ENCODE data around the gene ZFP36L2. TPM values are rescaled to one million over a fixed set of nuclear protein-coding genes. Genes with fewer than 3 reads are reported as not detected.

ZFP36L2 gene
- total and polyA plus RNA-seq, 10 donors, result 72.4 to 223 (median 119) TPM

DNA sequence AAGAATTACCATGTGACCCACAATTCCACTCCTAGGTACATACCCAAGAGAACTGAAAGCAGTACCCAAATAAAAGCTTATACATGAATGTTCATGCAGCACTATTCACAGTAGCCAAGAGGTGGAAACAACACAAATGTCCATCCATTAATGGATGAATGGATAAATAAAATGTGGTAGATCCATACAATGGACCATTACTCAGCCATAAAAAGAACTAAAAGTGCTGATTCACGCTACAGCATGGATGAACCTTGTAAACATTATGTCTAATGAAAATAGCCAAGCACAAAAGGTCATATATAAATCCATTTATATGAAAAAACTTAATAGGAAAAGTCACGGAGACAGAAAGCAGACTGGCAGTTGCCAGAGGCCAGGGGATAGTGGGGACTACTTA, 23.6 kb upstream of the ZFP36L2 start:
- Histone ChIP-seq H3K36me3 (peaks cover 0 to 18% (median 0%) of the 10 kb centered on the region in 6 donors), H3K4me3 (no peak overlapping the region), H3K9me3 (no peaks in the 10 kb centered on the region), H3K4me1 (peaks cover 0 to 1% (median 0%) of the 10 kb centered on the region in 6 donors), H3K27me3 (replicated peaks in 1 of 7) (no peaks in the 10 kb centered on the region), H3K27ac (no peak overlapping the region)
- no peak for DNase-seq
- WGBS, 5 donors, result 95 to 99% (median 97%) methylated on average over 2 of the region's 2 CpGs
- TF ChIP-seq POLR2A (IDR thresholded peaks at IDR 0.05) (no peak), POLR2AphosphoS5 (IDR thresholded peaks at IDR 0.05) (no peak)
- TF ChIP-seq, protein P1, sequence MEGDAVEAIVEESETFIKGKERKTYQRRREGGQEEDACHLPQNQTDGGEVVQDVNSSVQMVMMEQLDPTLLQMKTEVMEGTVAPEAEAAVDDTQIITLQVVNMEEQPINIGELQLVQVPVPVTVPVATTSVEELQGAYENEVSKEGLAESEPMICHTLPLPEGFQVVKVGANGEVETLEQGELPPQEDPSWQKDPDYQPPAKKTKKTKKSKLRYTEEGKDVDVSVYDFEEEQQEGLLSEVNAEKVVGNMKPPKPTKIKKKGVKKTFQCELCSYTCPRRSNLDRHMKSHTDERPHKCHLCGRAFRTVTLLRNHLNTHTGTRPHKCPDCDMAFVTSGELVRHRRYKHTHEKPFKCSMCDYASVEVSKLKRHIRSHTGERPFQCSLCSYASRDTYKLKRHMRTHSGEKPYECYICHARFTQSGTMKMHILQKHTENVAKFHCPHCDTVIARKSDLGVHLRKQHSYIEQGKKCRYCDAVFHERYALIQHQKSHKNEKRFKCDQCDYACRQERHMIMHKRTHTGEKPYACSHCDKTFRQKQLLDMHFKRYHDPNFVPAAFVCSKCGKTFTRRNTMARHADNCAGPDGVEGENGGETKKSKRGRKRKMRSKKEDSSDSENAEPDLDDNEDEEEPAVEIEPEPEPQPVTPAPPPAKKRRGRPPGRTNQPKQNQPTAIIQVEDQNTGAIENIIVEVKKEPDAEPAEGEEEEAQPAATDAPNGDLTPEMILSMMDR (IDR thresholded peaks at IDR 0.05 in 8 of 11, conservative IDR thresholded peaks at IDR 0.05 in 3 of 11), result no peak
- intact Hi-C loops (cut with DNase I; ENCODE audit: low total_unique reads), result no loop called here

DNA sequence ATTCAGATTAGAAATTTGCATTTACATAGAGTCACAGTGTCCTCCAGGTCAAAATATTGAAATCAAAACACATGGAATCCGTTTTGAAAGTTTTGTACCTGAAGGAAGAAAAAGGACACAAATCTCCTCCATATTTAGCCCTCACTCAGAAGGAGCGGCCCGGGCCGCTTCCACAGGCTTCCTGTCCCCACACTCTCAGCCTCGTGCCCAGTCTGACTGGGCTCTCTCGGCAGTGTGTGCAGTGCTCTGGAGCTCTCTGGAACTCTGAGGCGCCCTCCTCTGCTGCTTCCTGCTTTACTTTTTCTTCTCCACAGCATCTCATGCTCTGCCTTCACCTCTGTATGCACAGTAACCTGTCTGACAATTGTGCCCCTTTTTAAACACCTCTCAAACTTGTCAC, 22.2 kb upstream of the ZFP36L2 start:
- Histone ChIP-seq H3K4me1 (no peaks in the 10 kb centered on the region), H3K36me3 (peaks cover 0 to 18% (median 4%) of the 10 kb centered on the region in 6 donors), H3K9me3 (no peaks in the 10 kb centered on the region), H3K4me3 (no peak overlapping the region), H3K27me3 (replicated peaks in 1 of 7) (no peaks in the 10 kb centered on the region), H3K27ac (no peak overlapping the region)
- no peak for TF ChIP-seq POLR2AphosphoS5 (IDR thresholded peaks at IDR 0.05)
- no peak for DNase-seq
- intact Hi-C loops (cut with DNase I; ENCODE audit: low total_unique reads), result no loop called here
- 82 to 90% (median 87%) methylated on average over 7 of the region's 7 CpGs for WGBS, 5 donors

DNA sequence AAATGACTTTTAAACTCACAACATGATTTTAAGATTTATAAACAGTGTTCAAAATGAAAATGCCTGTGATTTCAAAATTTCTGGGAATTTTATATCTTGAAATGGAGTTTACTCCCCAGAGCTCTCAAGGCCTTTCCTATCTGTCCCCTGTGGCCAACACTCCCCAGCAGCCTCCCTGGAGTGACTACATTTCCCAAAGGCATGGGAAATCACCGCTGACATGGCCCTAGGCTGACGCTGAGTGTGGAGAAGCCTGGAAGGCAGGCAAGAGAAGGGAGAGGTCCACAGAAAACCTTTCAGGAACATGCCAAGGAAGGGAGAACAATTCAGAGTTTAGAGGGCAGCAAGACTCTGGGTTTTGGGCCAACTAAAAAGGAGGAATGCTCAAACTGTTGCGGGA, 20.2 kb upstream of the ZFP36L2 start:
- TF ChIP-seq, protein P1 (IDR thresholded peaks at IDR 0.05 in 8 of 11, conservative IDR thresholded peaks at IDR 0.05 in 3 of 11), result no peak
- no peak for TF ChIP-seq POLR2AphosphoS5 (IDR thresholded peaks at IDR 0.05)
- no peak for TF ChIP-seq POLR2A (IDR thresholded peaks at IDR 0.05)
- no peak overlapping the region for H3K4me3 ChIP-seq
- 91 to 98% (median 94%) methylated on average over 3 of the region's 3 CpGs for WGBS, 5 donors
- no peak overlapping the region for H3K27ac ChIP-seq
- intact Hi-C loops (cut with DNase I; ENCODE audit: low total_unique reads), result no loop called here
- H3K27me3 ChIP-seq (replicated peaks in 1 of 7), result no peaks in the 10 kb centered on the region
- H3K36me3 ChIP-seq, result peaks cover 0 to 18% (median 4%) of the 10 kb centered on the region in 6 donors
- no peaks in the 10 kb centered on the region for H3K4me1 ChIP-seq
- no peak for DNase-seq
- H3K9me3 ChIP-seq, result no peaks in the 10 kb centered on the region

DNA sequence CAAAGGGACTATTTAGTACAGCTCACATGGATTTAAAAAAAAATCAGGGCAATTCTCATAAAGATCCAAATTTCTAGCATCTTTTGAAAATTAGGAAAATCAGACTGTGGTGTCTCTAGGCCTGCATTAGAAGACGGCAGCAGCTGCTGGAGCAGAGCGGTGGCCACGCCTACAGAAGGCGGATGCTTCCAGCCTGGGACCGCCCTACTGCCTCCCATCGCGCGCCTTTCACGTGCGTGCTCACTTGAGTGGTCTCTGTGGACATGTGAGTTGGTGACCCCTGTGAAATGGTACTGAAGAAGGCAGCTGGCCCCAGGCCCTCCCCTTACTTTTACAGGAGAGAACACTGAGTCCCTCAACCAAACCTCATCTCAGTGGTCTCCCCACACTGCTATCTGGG, 15.2 kb upstream of the ZFP36L2 start:
- no peak overlapping the region for H3K4me3 ChIP-seq
- peaks cover 0 to 46% (median 22%) of the 10 kb centered on the region in 6 donors for H3K4me1 ChIP-seq
- H3K36me3 ChIP-seq, result peaks cover 0 to 10% (median 3%) of the 10 kb centered on the region in 6 donors
- no peaks in the 10 kb centered on the region for H3K9me3 ChIP-seq
- intact Hi-C loops (cut with DNase I; ENCODE audit: low total_unique reads), result no loop called here
- no peaks in the 10 kb centered on the region for H3K27me3 ChIP-seq (replicated peaks in 1 of 7)
- WGBS, 5 donors, result 87 to 97% (median 94%) methylated on average over 10 of the region's 10 CpGs
- TF ChIP-seq POLR2AphosphoS5 (IDR thresholded peaks at IDR 0.05) (peak in 1 of 3 donors; percentile 10), POLR2A (IDR thresholded peaks at IDR 0.05) (no peak)
- peak overlapping the region in 3 of 8 donors; percentile 82 to 89 (median 86) for H3K27ac ChIP-seq
- no peak for DNase-seq

DNA sequence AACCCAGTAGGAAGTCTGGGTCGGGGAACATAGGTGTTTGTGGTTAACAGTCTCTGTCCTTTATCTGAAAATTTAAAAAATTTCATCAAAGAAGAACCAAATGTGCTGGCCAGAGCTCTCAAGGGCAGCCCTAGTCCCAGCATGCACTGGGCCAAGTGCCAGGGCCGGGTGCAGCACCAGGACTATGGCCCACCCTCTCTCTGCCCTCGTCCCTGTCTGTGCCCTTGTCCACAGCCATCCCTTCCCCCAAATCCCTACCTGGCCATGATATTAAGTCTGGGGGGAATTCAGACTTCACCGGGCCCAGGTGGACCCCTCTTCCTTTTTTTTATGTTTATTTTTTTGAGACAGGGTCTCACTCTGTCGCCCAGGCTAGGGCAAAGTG, 14.4 kb upstream of the ZFP36L2 start:
- Histone ChIP-seq H3K4me1 (peaks cover 0 to 53% (median 25%) of the 10 kb centered on the region in 6 donors), H3K27me3 (replicated peaks in 1 of 7) (no peaks in the 10 kb centered on the region), H3K36me3 (peaks cover 0 to 9% (median 3%) of the 10 kb centered on the region in 6 donors), H3K27ac (peak overlapping the region; percentile 40 to 89 (median 78)), H3K9me3 (no peaks in the 10 kb centered on the region), H3K4me3 (no peak overlapping the region)
- WGBS, 5 donors, result 69 to 78% (median 70%) methylated on average over 5 of the region's 5 CpGs
- no peak for TF ChIP-seq POLR2A (IDR thresholded peaks at IDR 0.05)
- no peak for DNase-seq
- intact Hi-C loops (cut with DNase I; ENCODE audit: low total_unique reads), result no loop called here

Measured in spleen (tissue), 11 donors.